HCT116 (cell line): ENCODE data around the gene HDGF. TPM values are rescaled to one million over a fixed set of nuclear protein-coding genes. Genes with fewer than 3 reads are reported as not detected.

Experiments
- ATAC-seq: fragments of 200-7000 bp; cut with Tn5 transposase; 2 replicates; pipeline ENCODE4 v1.9.1; 2020; ENCODE audit warnings: mild to moderate bottlenecking, moderate library complexity
- BruUV-seq: library from RNA; stranded (reverse); fragments of 400-500 nt; replicated peaks from 2 replicates; lab custom pipeline; 2021; lab: Mats Ljungman, UMichigan
- CTCF ChIA-PET: fragments of 300-600 bp; sonication (Branson Sonifier 250); formaldehyde crosslinking; loops from one replicate; lab custom pipeline; 2021; ENCODE audit warnings: antibody characterized with exemption; lab: Charles Lee
- POLR2A ChIA-PET: fragments of 300-600, 350-600 bp; sonication (Branson Sonifier 250); formaldehyde crosslinking; loops from one replicate; lab custom pipeline; 2021; ENCODE audit warnings: antibody characterized with exemption; lab: Charles Lee
- RAD21 ChIA-PET, 2 experiments: fragments of 300-600 bp; sonication (Branson Sonifier 250); formaldehyde crosslinking; loops; one replicate each; lab custom pipeline; 2023; ENCODE audit warnings: low total read pairs in 2 of 2; ENCODE audit not compliant: uncharacterized antibody in 2 of 2, unreplicated experiment in 2 of 2, low non-redundant PET in 1 of 2; lab: Charles Lee
- DNase-seq: peaks from one replicate; pipeline ENCODE4 v3.0.0-alpha.2; 2010; ENCODE audit warnings: low read depth, low spot score
- H2AFZ ChIP-seq: fragments of 200-600 bp; shearing (Covaris generic), sonication (generic); 2 replicates; pipeline ENCODE4 v1.6.1; 2017; ENCODE audit warnings: low read depth, mixed run types, mixed read lengths, antibody characterized with exemption, low read length; ENCODE audit not compliant: poor library complexity, severe bottlenecking
- H3K27ac ChIP-seq: 2 replicates; pipeline ENCODE4 v1.5.1; 2012; ENCODE audit warnings: low read depth, low read length
- H3K27me3 ChIP-seq: fragments of 200-600 bp; sonication (generic); 2 replicates; pipeline ENCODE4 v1.6.1; 2016; ENCODE audit warnings: mixed run types, low read length, mixed read lengths; ENCODE audit not compliant: insufficient read depth
- H3K36me3 ChIP-seq, 2 experiments: fragments of 200-500 bp in 1 of 2; fragments of 200-600 bp in 1 of 2; sonication (Bioruptor generic) in 1 of 2; sonication (generic) in 1 of 2; 2 replicates each; pipeline versions ENCODE4 v1.5.1 to v1.6.1; 2014 to 2016; ENCODE audit warnings: low read length in 2 of 2, inconsistent platforms in 1 of 2, mixed read lengths in 1 of 2, mixed run types in 1 of 2; ENCODE audit not compliant: insufficient read depth in 2 of 2, control insufficient read depth in 1 of 2
- H3K4me1 ChIP-seq, 2 experiments: fragments of 200-600 bp in 1 of 2; sonication (generic) in 1 of 2; 2 replicates each; pipeline versions ENCODE4 v1.5.1 to v1.6.1; 2012 to 2017; ENCODE audit warnings: low read length in 2 of 2, inconsistent platforms in 1 of 2, mild to moderate bottlenecking in 1 of 2, mixed read lengths in 1 of 2, mixed run types in 1 of 2, moderate library complexity in 1 of 2; ENCODE audit not compliant: insufficient read depth in 2 of 2, control insufficient read depth in 1 of 2
- H3K4me2 ChIP-seq: fragments of 200-600 bp; sonication (generic); 2 replicates; pipeline ENCODE4 v1.6.1; 2017; ENCODE audit warnings: mixed run types, low read length, mixed read lengths
- H3K4me3 ChIP-seq, 2 experiments: fragments of 200-600 bp in 1 of 2; sonication (generic) in 1 of 2; replicated peaks in 1 of 2; 2 replicates each; pipeline ENCODE4 v1.5.1; 2011 to 2016; ENCODE audit warnings: low read length in 2 of 2, control low read depth in 1 of 2, low read depth in 1 of 2, mild to moderate bottlenecking in 1 of 2, mixed read lengths in 1 of 2, mixed run types in 1 of 2
- H3K79me2 ChIP-seq: fragments of 200-600 bp; sonication (generic); 2 replicates; pipeline ENCODE4 v1.6.1; 2017; ENCODE audit warnings: mild to moderate bottlenecking, mixed run types, low read length, moderate library complexity, mixed read lengths; ENCODE audit not compliant: insufficient read depth
- H3K9ac ChIP-seq: fragments of 200-600 bp; sonication (generic); 2 replicates; pipeline ENCODE4 v1.6.1; 2016; ENCODE audit warnings: low read length, mixed read lengths
- H3K9me2 ChIP-seq: fragments of 200-600 bp; sonication (generic), shearing (Covaris generic); 2 replicates; pipeline ENCODE4 v1.6.1; 2017; ENCODE audit warnings: mixed run types, mild to moderate bottlenecking, moderate library complexity; ENCODE audit not compliant: insufficient read depth
- H3K9me3 ChIP-seq, 2 experiments: fragments of 200-500 bp in 1 of 2; fragments of 200-600 bp in 1 of 2; sonication (Bioruptor generic) in 1 of 2; sonication (generic) in 1 of 2; 2 replicates each; pipeline ENCODE4 v1.6.1; 2014 to 2017; ENCODE audit warnings: low read length in 2 of 2, mixed read lengths in 2 of 2, inconsistent platforms in 1 of 2, low read depth in 1 of 2, mild to moderate bottlenecking in 1 of 2, mixed run types in 1 of 2, moderate library complexity in 1 of 2; ENCODE audit not compliant: control insufficient read depth in 1 of 2, insufficient read depth in 1 of 2
- H4K20me1 ChIP-seq: fragments of 200-600 bp; sonication (generic), shearing (Covaris generic); 2 replicates; pipeline ENCODE4 v1.6.1; 2017; ENCODE audit warnings: mixed run types, mild to moderate bottlenecking, moderate library complexity; ENCODE audit not compliant: insufficient read depth
- CBX3 ChIP-seq: IDR thresholded peaks from 2 replicates; pipeline ENCODE4 v1.6.1; 2012; ENCODE audit warnings: low read depth
- CTCF ChIP-seq, 3 experiments: fragments of 200-600 bp in 1 of 3; sonication (generic) in 1 of 3; IDR thresholded peaks in 2 of 3; conservative IDR thresholded peaks in 1 of 3; 2 replicates each; pipeline ENCODE4 v1.5.1; 2012 to 2017; ENCODE audit warnings: low read depth in 2 of 3, low read length in 2 of 3, antibody characterized with exemption in 1 of 3, borderline replicate concordance in 1 of 3, control low read depth in 1 of 3, mild to moderate bottlenecking in 1 of 3, mixed read lengths in 1 of 3, mixed run types in 1 of 3, moderate library complexity in 1 of 3; ENCODE audit not compliant: insufficient read depth in 1 of 3
- EGR1 ChIP-seq: IDR thresholded peaks from 2 replicates; pipeline ENCODE4 v1.6.1; 2012; ENCODE audit warnings: low read depth
- ELF1 ChIP-seq: IDR thresholded peaks from 2 replicates; pipeline ENCODE4 v1.6.1; 2012; ENCODE audit warnings: low read depth, borderline replicate concordance
- EZH2 ChIP-seq: fragments of 200-600 bp; sonication (generic); IDR thresholded peaks from 2 replicates; pipeline ENCODE4 v1.6.1; 2017; ENCODE audit warnings: antibody characterized with exemption, mixed run types
- EZH2phosphoT487 ChIP-seq: fragments of 200-600 bp; IDR thresholded peaks from 2 replicates; pipeline ENCODE4 v1.6.1; 2018; ENCODE audit warnings: antibody characterized with exemption, borderline replicate concordance
- JUND ChIP-seq: IDR thresholded peaks from 2 replicates; pipeline ENCODE4 v1.6.1; 2012
- MAX ChIP-seq: IDR thresholded peaks from 2 replicates; pipeline ENCODE4 v1.6.1; 2012
- POLR2A ChIP-seq: IDR thresholded peaks from 2 replicates; pipeline ENCODE4 v1.7.0; 2011; ENCODE audit warnings: borderline replicate concordance; ENCODE audit not compliant: insufficient read depth, insufficient read length; ENCODE audit errors: extremely low read depth
- REST ChIP-seq: IDR thresholded peaks from 2 replicates; pipeline ENCODE4 v1.6.1; 2012; ENCODE audit warnings: low read depth
- SIN3A ChIP-seq: IDR thresholded peaks from 2 replicates; pipeline ENCODE4 v1.6.1; 2012; ENCODE audit warnings: low read depth
- SP1 ChIP-seq: IDR thresholded peaks from 2 replicates; pipeline ENCODE4 v1.6.1; 2012; ENCODE audit warnings: low read depth
- TCF7L2 ChIP-seq: IDR thresholded peaks from 2 replicates; pipeline ENCODE4 v1.7.0; 2011; ENCODE audit warnings: borderline replicate concordance, inconsistent platforms; ENCODE audit not compliant: insufficient read depth, insufficient read length; ENCODE audit errors: extremely low read depth
- YY1 ChIP-seq: IDR thresholded peaks from 2 replicates; pipeline ENCODE4 v1.6.1; 2011; ENCODE audit warnings: low read length, low read depth, moderate library complexity, mild to moderate bottlenecking; ENCODE audit not compliant: insufficient replicate concordance; ENCODE audit errors: extremely low read depth
- ZBTB33 ChIP-seq: IDR thresholded peaks from 2 replicates; pipeline ENCODE4 v1.6.1; 2011; ENCODE audit warnings: mild to moderate bottlenecking, low read length, moderate library complexity; ENCODE audit not compliant: insufficient replicate concordance; ENCODE audit errors: extremely low read depth
- ZFX ChIP-seq: fragments of 450-650 bp; IDR thresholded peaks from 2 replicates; pipeline ENCODE4 v1.6.1; 2017
- ZNF274 ChIP-seq: fragments of 200-500 bp; sonication (Bioruptor generic); IDR thresholded peaks from 2 replicates; pipeline ENCODE4 v1.6.1; 2014; ENCODE audit warnings: mild to moderate bottlenecking, low read depth, low read length, inconsistent platforms
- intact Hi-C: fragments of 100-400 bp; cut with micrococcal nuclease; formaldehyde crosslinking; loops from 2 replicates; pipeline ENCODE4 v1.10.0; 2022
- total RNA-seq: library from RNA; stranded (reverse); gene quantifications from one replicate; pipeline ENCODE4 v1.2.1, GENCODE V29; 2021; ENCODE audit not compliant: unreplicated experiment

The HDGF gene
- total RNA-seq, 1 experiment from 2014 or later = 304 TPM

GRCh38 chr1:156767101-156767878 lies 15.8 kb upstream of the HDGF start, which contains the start of gene PRCC:
TSS of gene PRCC (plus strand) at chr1:156767535. CDS start at chr1:156767772, 237 bp downstream.
- ChIA-PET RAD21 (interaction anchor here (1.3 to 1.4 kb wide), 4 partner anchors 15 to 39 kb away, joined by 4 to 5 read pairs (median 4); partner anchors contain the start of genes MRPL24 (in 2 of the 2), ISG20L2 (in 1 of the 2) and METTL25B (in 1 of the 2)), POLR2A (interaction anchor here (0.6 to 1.9 kb wide), 12 partner anchors 10 to 267 kb away, joined by 3 to 14 read pairs (median 4); partner anchors contain the start of genes HDGF, ISG20L2, MEF2D and METTL25B), CTCF (interaction anchor here (1.1 to 6.4 kb wide), 6 partner anchors 20 to 165 kb away, joined by 5 to 51 read pairs (median 6); partner anchors contain the start of genes ISG20L2, METTL25B, MRPL24 and NTRK1)
- peak; percentile 99 for DNase-seq
- Histone ChIP-seq H3K27me3 (no peaks in the 10 kb centered on the region), H3K9ac (peak within 1 kb of the TSS; percentile 98), H3K4me2 (peak within 1 kb of the TSS; percentile 95), H3K27ac (peak within 1 kb of the TSS; percentile 85), H3K79me2 (peaks cover 58% of the 10 kb centered on the region), H3K9me3 (no peaks in the 10 kb centered on the region), H4K20me1 (no peaks in the 10 kb centered on the region), H3K36me3 (peaks cover 3 to 16% of the 10 kb centered on the region in 2 experiments; a peak in 2 of 4 replicates), H3K4me3 (peak within 1 kb of the TSS; percentile 74 to 95), H2AFZ (peak within 1 kb of the TSS; percentile 36), H3K9me2 (no peaks in the 10 kb centered on the region), H3K4me1 (peaks cover 13 to 19% of the 10 kb centered on the region in 2 experiments)
- TSS peak; percentile 59 for BruUV-seq
- intact Hi-C loops = loop anchor here (1.0 to 5.0 kb wide), 5 partner anchors 15 to 80 kb away; partner anchors contain the start of genes ISG20L2, METTL25B and MRPL24
- ATAC-seq = peak; percentile 92
- TF ChIP-seq JUND (no peak), EZH2phosphoT487 (no peak), TCF7L2 (peak; percentile 38), EGR1 (peak; percentile 59), EZH2 (no peak), SP1 (peak; percentile 89), ZFX (peak; percentile 100), CBX3 (peak; percentile 66), ELF1 (peak; percentile 75; the same call in 1 of the 2 replicates), YY1 (peak; percentile 95), MAX (peak; percentile 62), CTCF (IDR thresholded peaks at IDR 0.05 in 2 of 3, conservative IDR thresholded peaks at IDR 0.05 in 1 of 3; ENCODE audit: borderline replicate concordance in 1 of 3, insufficient read depth in 1 of 3, low read depth in 2 of 3, low read length in 2 of 3) (no peak), ZNF274 (no peak), POLR2A (peak; percentile 47), SIN3A (no peak; the same call in none of the 2 replicates), REST (no peak), ZBTB33 (peak; percentile 12)
